Small intestine (tissue), 7 donors: ENCODE data around the gene SLC7A14. TPM values are rescaled to one million over a fixed set of nuclear protein-coding genes. Genes with fewer than 3 reads are reported as not detected.

ENCODE experiments used
- DNase-seq, 2 donors: peaks; one replicate each; pipeline versions ENCODE4 v3.0.0 to v3.0.0-alpha.2; 2013
- FAIRE-seq: peaks from 2 replicates; lab custom pipeline; 2012; peaks lifted over from hg19 to GRCh38; lab: Jason Lieb, UNC
- H3K27ac ChIP-seq, 3 donors: one replicate each; pipeline ENCODE4 v1.5.1; 2013; ENCODE audit warnings: low read length in 2 of 3, mild to moderate bottlenecking in 2 of 3, control low read depth in 1 of 3, inconsistent platforms in 1 of 3, low read depth in 1 of 3, moderate library complexity in 1 of 3
- H3K27me3 ChIP-seq, 3 donors: one replicate each; pipeline ENCODE4 v1.6.1; 2013; ENCODE audit warnings: low read length in 3 of 3, inconsistent platforms in 1 of 3; ENCODE audit not compliant: control insufficient read depth in 3 of 3, insufficient read depth in 3 of 3
- H3K36me3 ChIP-seq, 3 donors: one replicate each; pipeline ENCODE4 v1.6.1; 2013; ENCODE audit warnings: low read length in 3 of 3, inconsistent platforms in 1 of 3, low read depth in 1 of 3, mild to moderate bottlenecking in 1 of 3, moderate library complexity in 1 of 3; ENCODE audit not compliant: control insufficient read depth in 3 of 3, insufficient read depth in 2 of 3
- H3K4me1 ChIP-seq, 3 donors: one replicate each; pipeline ENCODE4 v1.6.1; 2013; ENCODE audit warnings: low read length in 2 of 3, inconsistent platforms in 1 of 3, low read depth in 1 of 3, mild to moderate bottlenecking in 1 of 3, moderate library complexity in 1 of 3; ENCODE audit not compliant: control insufficient read depth in 3 of 3, insufficient read depth in 2 of 3
- H3K4me3 ChIP-seq, 3 donors: one replicate each; pipeline ENCODE4 v1.5.1; 2013; ENCODE audit warnings: low read length in 3 of 3, control low read depth in 1 of 3, inconsistent platforms in 1 of 3, low read depth in 1 of 3, mild to moderate bottlenecking in 1 of 3, moderate library complexity in 1 of 3
- H3K9me3 ChIP-seq, 2 donors: one replicate each; pipeline ENCODE4 v1.6.1; 2013; ENCODE audit warnings: low read depth in 1 of 2, low read length in 1 of 2; ENCODE audit not compliant: control insufficient read depth in 2 of 2, insufficient read depth in 1 of 2
- WGBS, 3 donors: extraction: QIAGEN DNeasy Blood & Tissue Kit; methylation state at CpG; one replicate each; pipeline ENCODE4 v1.1.7; 2013; 5-methylcytosine and 5-hydroxymethylcytosine counted together
- polyA plus RNA-seq, 4 donors: library from polyadenylated mRNA; stranded (reverse) in 3 of 4; unstranded in 1 of 4; fragments of 200-250 nt in 3 of 4; fragments of 120-200 nt in 1 of 4; gene quantifications; one replicate each; pipeline versions ENCODE4 v1.2.1 to v1.2.3, GENCODE V29; 2013
- donor health status: healthy with polysubstance abuse.
- donor health status: control.
- donor health status: control.
- donor health status: Bipolar disorder and iron deficiency.
- donor health status: healthy.

SLC7A14 gene
- polyA plus RNA-seq, 4 donors, result 1.0 to 1.6 TPM; not detected in 2

- Histone ChIP-seq H3K27ac (no peak overlapping the region), H3K9me3 (no peaks in the 10 kb centered on the region), H3K4me1 (no peaks in the 10 kb centered on the region), H3K27me3 (no peaks in the 10 kb centered on the region), H3K4me3 (no peak overlapping the region), H3K36me3 (no peaks in the 10 kb centered on the region)
- WGBS, 3 donors, result 81 to 97% (median 93%) methylated on average over 3 of the region's 3 CpGs
- DNase-seq, result no peak
- no peak for FAIRE-seq
Observed at GRCh38 chr3:170448584-170448983, 137.3 kb downstream of the SLC7A14 start.

- FAIRE-seq (no peak), DNase-seq (no peak)
- no peaks in the 10 kb centered on the region for H3K9me3 ChIP-seq
- H3K27me3 ChIP-seq, result no peaks in the 10 kb centered on the region
- H3K36me3 ChIP-seq, result no peaks in the 10 kb centered on the region
- no peaks in the 10 kb centered on the region for H3K4me1 ChIP-seq
- H3K4me3 ChIP-seq, result no peak overlapping the region
- H3K27ac ChIP-seq, result no peak overlapping the region
Observed at GRCh38 chr3:170443457-170443856, 142.4 kb downstream of the SLC7A14 start.

- H3K36me3 ChIP-seq, result no peaks in the 10 kb centered on the region
- H3K4me3 ChIP-seq, result no peak overlapping the region
- no peaks in the 10 kb centered on the region for H3K9me3 ChIP-seq
- DNase-seq, result no peak
- no peak overlapping the region for H3K27ac ChIP-seq
- peaks cover 0 to 3% (median 0%) of the 10 kb centered on the region in 3 donors for H3K4me1 ChIP-seq
- no peaks in the 10 kb centered on the region for H3K27me3 ChIP-seq
- no peak for FAIRE-seq
Observed at GRCh38 chr3:170442947-170443346, 142.9 kb downstream of the SLC7A14 start.

- H3K4me1 ChIP-seq, result peaks cover 0 to 3% (median 0%) of the 10 kb centered on the region in 3 donors
- no peak for DNase-seq
- no peaks in the 10 kb centered on the region for H3K36me3 ChIP-seq
- H3K27me3 ChIP-seq, result no peaks in the 10 kb centered on the region
- no peak overlapping the region for H3K4me3 ChIP-seq
- FAIRE-seq, result no peak
- no peak overlapping the region for H3K27ac ChIP-seq
- 87 to 93% (median 90%) methylated on average over 4 of the region's 4 CpGs for WGBS, 3 donors
- H3K9me3 ChIP-seq, result no peaks in the 10 kb centered on the region
Observed at GRCh38 chr3:170441412-170441811, 144.5 kb downstream of the SLC7A14 start.

GRCh38 chr3:170440344-170440743, 145.5 kb downstream of the SLC7A14 start:
- WGBS, 3 donors, result 85 to 92% (median 91%) methylated on average over 2 of the region's 2 CpGs
- Histone ChIP-seq H3K27ac (no peak overlapping the region), H3K9me3 (no peaks in the 10 kb centered on the region), H3K4me1 (peaks cover 0 to 3% (median 0%) of the 10 kb centered on the region in 3 donors), H3K27me3 (no peaks in the 10 kb centered on the region), H3K36me3 (no peaks in the 10 kb centered on the region), H3K4me3 (no peak overlapping the region)
- no peak for FAIRE-seq
- no peak for DNase-seq

- no peak overlapping the region for H3K4me3 ChIP-seq
- H3K36me3 ChIP-seq, result no peaks in the 10 kb centered on the region
- no peaks in the 10 kb centered on the region for H3K9me3 ChIP-seq
- 90 to 98% (median 94%) methylated on average over 1 of the region's 1 CpG for WGBS, 3 donors
- FAIRE-seq (no peak), DNase-seq (no peak)
- no peaks in the 10 kb centered on the region for H3K27me3 ChIP-seq
- H3K4me1 ChIP-seq, result peaks cover 0 to 3% (median 0%) of the 10 kb centered on the region in 3 donors
- H3K27ac ChIP-seq, result no peak overlapping the region
Observed at GRCh38 chr3:170438836-170439235, 147.0 kb downstream of the SLC7A14 start.

- Histone ChIP-seq H3K9me3 (no peaks in the 10 kb centered on the region), H3K27ac (no peak overlapping the region), H3K4me1 (peaks cover 0 to 3% (median 0%) of the 10 kb centered on the region in 3 donors), H3K36me3 (no peaks in the 10 kb centered on the region), H3K4me3 (no peak overlapping the region), H3K27me3 (no peaks in the 10 kb centered on the region)
- FAIRE-seq (no peak), DNase-seq (peak in 1 of 2 donors; percentile 18)
- WGBS, 3 donors, result 77 to 80% (median 79%) methylated on average over 10 of the region's 10 CpGs
Observed at GRCh38 chr3:170437696-170438407, 148.0 kb downstream of the SLC7A14 start.

- FAIRE-seq (no peak), DNase-seq (no peak)
- Histone ChIP-seq H3K27ac (no peak overlapping the region), H3K36me3 (no peaks in the 10 kb centered on the region), H3K4me3 (no peak overlapping the region), H3K9me3 (no peaks in the 10 kb centered on the region), H3K27me3 (no peaks in the 10 kb centered on the region), H3K4me1 (peaks cover 0 to 3% (median 0%) of the 10 kb centered on the region in 3 donors)
- WGBS, 3 donors, result 79 to 94% (median 92%) methylated on average over 4 of the region's 4 CpGs
Observed at GRCh38 chr3:170437176-170437575, 148.7 kb downstream of the SLC7A14 start.

- 86 to 93% (median 89%) methylated on average over 2 of the region's 2 CpGs for WGBS, 3 donors
- DNase-seq (no peak), FAIRE-seq (no peak)
- Histone ChIP-seq H3K4me1 (peaks cover 0 to 3% (median 0%) of the 10 kb centered on the region in 3 donors), H3K27me3 (no peaks in the 10 kb centered on the region), H3K9me3 (no peaks in the 10 kb centered on the region), H3K36me3 (no peaks in the 10 kb centered on the region), H3K4me3 (no peak overlapping the region), H3K27ac (no peak overlapping the region)
Observed at GRCh38 chr3:170436697-170437096, 149.2 kb downstream of the SLC7A14 start.
